Coronary artery (tissue), 2 donors: ENCODE results near the gene CMPK2.

Source experiments
- DNase-seq: peaks from one replicate; pipeline ENCODE4 v3.0.0-alpha.2; 2017; ENCODE audit warnings: low spot score
- H3K27ac ChIP-seq, 2 donors: fragments of 200-600 bp; sonication (generic); one replicate each; pipeline ENCODE4 v1.5.1; 2016 to 2019
- H3K4me3 ChIP-seq: fragments of 200-600 bp; sonication (generic); 2 replicates; pipeline ENCODE4 v1.5.1; 2016; ENCODE audit warnings: mild to moderate bottlenecking, moderate library complexity
- TF ChIP-seq, protein P1 (sequence below): fragments of 200-600 bp; sonication (generic); IDR thresholded peaks from one replicate; pipeline ENCODE4 v1.5.1; 2019; ENCODE audit warnings: antibody characterized with exemption

The CMPK2 gene

GRCh38 chr2:6820903-6821584 is 44.7 kb downstream of the CMPK2 start:
- H3K4me3 ChIP-seq = no peak overlapping the region
- TF ChIP-seq, protein P1, sequence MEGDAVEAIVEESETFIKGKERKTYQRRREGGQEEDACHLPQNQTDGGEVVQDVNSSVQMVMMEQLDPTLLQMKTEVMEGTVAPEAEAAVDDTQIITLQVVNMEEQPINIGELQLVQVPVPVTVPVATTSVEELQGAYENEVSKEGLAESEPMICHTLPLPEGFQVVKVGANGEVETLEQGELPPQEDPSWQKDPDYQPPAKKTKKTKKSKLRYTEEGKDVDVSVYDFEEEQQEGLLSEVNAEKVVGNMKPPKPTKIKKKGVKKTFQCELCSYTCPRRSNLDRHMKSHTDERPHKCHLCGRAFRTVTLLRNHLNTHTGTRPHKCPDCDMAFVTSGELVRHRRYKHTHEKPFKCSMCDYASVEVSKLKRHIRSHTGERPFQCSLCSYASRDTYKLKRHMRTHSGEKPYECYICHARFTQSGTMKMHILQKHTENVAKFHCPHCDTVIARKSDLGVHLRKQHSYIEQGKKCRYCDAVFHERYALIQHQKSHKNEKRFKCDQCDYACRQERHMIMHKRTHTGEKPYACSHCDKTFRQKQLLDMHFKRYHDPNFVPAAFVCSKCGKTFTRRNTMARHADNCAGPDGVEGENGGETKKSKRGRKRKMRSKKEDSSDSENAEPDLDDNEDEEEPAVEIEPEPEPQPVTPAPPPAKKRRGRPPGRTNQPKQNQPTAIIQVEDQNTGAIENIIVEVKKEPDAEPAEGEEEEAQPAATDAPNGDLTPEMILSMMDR = no peak
- no peak for DNase-seq
- H3K27ac ChIP-seq = no peak overlapping the region

DNA sequence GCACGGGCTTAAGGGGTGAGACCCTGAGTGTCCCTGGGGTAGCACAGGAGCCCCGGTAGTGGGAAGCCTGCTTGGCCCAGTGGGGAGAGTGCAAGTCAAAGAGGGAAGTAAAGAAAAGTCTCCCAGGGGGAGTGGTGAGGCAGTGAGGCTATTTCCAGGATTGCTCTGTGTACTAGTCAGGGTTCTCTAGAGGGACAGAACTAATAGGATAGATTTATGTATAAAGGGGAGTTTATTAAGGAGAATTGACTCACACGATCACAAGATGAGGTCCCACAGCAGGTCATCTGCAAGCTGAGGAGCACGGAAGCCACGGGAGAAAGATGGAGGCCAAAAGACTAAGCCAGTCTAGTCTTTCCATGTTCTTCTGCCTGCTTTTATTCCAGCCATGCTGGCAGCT is 45.5 kb downstream of the CMPK2 start:
- DNase-seq = no peak
- Histone ChIP-seq H3K4me3 (no peak overlapping the region), H3K27ac (no peak overlapping the region)
- TF ChIP-seq, protein P1 = no peak

GRCh38 chr2:6819668-6820067 is 46.0 kb downstream of the CMPK2 start:
- no peak for DNase-seq
- TF ChIP-seq, protein P1 = no peak
- Histone ChIP-seq H3K4me3 (no peak overlapping the region), H3K27ac (no peak overlapping the region)

DNA sequence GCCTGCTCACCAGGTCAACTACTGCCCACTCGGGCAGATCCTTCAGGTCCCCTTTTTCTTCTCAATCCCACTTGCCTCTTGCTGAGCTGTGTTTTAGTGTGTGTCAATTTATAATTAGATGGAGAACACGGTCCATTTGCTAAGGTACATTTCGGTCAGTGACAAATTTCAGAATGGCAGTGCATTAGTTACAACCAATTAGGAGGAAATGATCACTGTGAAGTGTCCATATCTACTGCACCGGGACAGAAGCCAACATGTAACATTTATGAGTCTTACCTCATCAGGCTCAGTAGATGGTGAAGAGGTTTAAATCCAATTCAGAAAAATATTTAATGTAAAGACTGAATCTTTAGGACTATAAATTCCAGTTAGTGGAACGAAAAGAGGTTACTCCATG is 47.7 kb downstream of the CMPK2 start:
- TF ChIP-seq, protein P1 = no peak
- no peak overlapping the region for H3K4me3 ChIP-seq
- DNase-seq = no peak
- H3K27ac ChIP-seq = no peak overlapping the region

GRCh38 chr2:6814869-6815268 is 50.8 kb downstream of the CMPK2 start:
- H3K27ac ChIP-seq = no peak overlapping the region

DNA sequence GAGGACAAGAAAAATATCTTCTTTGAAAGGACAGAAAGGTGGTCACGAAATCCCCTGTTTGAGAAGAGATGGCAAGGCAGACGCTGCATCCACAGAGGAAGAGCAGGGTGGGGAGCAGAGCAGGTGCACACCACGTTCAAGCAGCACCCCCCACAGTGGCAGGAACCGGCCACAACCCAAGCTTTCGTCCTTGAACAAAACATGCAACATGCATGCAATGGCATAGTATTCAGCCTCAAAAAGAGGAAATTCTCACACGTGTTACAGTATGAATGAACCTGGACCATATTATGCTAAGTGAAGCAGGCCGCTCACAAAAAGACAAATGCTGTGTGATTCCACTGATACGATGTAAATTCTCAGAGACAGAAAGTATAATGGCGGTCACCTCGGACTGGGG is 51.4 kb downstream of the CMPK2 start:
- H3K4me3 ChIP-seq = no peak overlapping the region
- TF ChIP-seq, protein P1 = no peak
- H3K27ac ChIP-seq = no peak overlapping the region
- no peak for DNase-seq

More at GRCh38 chr2:6814869-6815268, 50.8 kb downstream of the CMPK2 start:
- no peak overlapping the region for H3K4me3 ChIP-seq
- TF ChIP-seq, protein P1 = no peak
- no peak for DNase-seq

DNA sequence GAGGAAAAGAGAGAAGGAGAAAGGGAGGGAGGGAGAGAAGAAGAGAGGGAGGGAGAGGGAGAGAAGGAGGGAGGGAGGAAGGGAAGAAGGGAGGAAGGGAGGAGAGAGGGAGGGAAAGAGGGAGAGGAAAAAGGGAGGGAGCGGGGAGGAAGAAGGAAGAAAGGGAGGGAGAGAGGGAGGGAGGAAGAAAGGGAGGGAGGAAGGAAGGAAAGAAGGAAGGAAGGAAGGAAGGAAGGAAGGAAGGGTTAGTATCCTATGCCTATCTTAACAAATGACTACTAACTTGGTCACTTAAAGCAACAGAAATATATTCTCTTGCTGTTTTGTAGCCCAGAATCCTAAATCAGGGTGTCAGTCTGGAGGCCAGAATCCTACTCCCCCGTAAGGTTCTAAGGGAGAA is 52.1 kb downstream of the CMPK2 start:
- no peak overlapping the region for H3K27ac ChIP-seq
- TF ChIP-seq, protein P1 = no peak
- DNase-seq = no peak
- H3K4me3 ChIP-seq = no peak overlapping the region
